GM18507 (cell line): ENCODE data around the gene C19orf25.
"Not testable (repeated sequence)": the region's sequence is repeated elsewhere in the genome, so short reads cannot be mapped to it uniquely, and the experiment has no call there.

Experiments
- DNase-seq: peaks from one replicate; pipeline ENCODE4 v3.0.0; 2011; ENCODE audit warnings: low read depth; ENCODE audit not compliant: insufficient read length; ENCODE audit errors: extremely low spot score
- FAIRE-seq: peaks from 2 replicates; lab custom pipeline; 2011; peaks lifted over from hg19 to GRCh38; lab: Jason Lieb, UNC

Gene C19orf25

DNA sequence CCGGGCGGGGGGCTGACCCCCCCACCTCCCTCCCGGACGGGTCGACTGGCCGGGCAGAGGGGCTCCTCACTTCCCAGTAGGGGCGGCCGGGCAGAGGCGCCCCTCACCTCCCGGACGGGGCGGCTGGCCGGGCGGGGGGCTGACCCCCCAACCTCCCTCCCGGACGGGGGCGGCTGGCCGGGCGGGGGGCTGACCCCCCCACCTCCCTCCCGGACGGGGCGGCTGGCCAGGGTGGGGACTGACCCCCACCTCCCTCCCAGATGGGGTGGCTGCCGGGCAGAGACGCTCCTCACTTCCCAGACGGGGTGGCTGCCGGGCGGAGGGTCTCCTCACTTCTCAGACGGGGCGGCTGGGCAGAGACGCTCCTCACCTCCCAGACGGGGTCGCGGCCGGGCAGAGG lies 20.2 kb upstream of the C19orf25 start:
- DNase-seq, FAIRE-seq: not testable (repeated sequence)

DNA sequence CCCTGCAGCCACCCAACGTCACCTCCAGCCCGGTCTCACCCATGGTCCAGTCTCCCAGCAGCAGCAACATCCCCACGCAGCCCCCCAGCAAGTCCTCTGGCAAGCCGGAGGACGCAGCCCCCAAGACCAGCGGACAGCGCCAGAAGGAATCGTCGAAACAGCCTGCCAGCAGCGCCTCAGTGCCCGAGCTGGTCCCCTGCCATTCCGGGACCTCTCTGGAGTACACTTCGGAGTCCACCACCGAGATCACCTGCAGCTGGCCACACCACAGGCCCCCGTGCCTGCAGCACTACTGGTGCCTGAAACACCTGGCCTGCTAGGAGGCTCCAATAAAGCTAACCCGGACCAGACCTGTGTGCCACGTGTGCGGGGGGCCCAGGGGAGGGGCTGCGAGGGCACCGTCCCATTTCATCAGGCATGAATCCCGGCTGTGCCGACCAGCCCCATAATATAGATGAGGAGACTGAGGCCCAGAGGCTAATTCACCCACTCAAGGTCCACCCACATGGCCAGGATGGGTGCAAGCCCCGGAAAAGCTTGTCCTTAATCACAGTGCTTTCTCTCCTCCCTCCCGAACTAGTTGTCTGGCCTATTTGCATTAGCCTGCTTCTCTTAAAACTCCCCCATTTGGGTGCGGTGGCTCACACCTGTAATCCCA lies 18.7 kb upstream of the C19orf25 start:
- DNase-seq: no peak
- FAIRE-seq: no peak

DNA sequence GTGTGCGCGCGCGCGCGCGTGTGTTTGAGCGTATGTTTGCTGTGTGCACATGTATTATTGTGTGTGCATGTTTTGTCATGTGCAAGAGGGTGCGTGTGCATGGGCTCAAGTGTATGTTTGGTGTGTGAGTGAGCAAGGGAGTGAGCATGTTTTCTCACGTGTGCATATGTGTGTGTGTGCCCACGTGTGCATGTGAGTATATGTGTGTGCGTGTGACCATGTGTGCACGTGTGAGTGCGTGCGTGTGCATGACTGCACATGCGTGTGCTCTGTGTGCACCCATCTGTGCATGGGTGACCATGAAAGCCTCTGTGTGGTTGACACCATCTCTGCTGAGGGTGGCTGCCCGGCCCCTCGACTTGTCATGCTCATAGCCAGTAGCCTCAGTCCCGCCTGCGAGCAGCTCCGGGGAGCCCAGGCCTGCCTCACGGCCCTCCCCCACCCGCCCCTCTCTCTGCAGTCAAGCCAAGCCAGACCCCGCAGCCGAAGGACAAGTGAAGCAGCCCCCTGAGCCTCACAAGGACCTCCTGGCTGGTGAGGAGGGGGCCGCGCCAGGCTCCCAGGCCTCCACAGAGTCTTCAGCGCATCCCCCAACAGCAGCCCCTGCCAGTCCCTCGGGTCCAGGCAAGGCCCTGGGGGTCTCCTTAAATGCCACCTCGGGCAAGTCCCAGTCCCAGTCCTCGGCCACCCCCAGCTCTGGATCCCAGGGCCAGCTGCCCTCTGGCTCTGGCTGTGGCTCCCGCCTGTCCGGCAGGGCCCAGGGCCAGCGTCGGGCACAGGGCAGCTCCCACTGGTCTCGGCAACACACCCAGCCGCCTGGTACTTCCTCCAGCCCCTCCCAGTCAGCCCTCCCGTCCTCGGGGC lies 17.9 kb upstream of the C19orf25 start:
- FAIRE-seq (no peak), DNase-seq (no peak)

DNA sequence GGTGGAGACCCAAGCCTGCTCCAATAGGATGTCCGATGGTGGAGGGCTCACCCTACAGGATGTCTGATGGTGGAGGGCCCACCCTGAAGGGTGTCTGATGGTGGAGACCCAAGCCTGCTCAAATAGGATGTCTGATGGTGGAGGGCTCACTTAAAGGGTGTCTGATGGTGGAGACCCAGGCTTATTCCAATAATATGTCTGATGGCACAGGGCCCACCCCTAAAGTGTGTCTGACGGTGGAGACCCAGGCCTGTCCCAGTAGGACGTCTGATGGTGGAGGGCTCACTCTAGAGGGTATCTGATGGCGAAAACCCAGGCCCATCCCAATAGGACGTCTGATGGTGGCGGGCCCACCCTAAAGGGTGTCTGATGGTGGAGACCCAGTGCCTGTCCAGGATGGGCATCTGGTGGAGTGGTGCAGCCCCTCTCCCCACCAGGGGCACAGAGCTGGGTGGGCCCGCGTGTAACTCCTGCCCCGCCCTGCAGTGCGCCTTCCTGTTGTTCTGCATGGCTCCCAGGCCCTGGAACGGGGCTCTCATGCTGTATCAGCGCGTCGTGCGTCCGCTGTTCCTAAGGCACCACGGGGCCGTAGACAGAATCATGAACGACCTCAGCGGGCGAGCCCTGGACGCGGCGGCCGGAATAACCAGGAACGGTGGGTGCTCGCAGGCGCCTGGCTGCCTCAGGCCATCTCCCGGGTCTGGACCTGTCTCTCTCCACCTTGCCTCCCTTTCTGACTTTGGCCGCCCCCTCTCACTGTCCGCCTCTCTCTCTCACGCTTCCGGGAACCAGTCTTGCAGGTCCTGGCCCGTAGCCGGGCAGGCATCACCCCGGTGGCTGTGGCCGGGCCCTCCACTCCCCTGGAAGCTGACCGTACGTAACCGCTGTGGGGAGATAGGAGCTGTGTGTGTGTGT lies 17.0 kb upstream of the C19orf25 start:
- DNase-seq (no peak), FAIRE-seq (no peak)

DNA sequence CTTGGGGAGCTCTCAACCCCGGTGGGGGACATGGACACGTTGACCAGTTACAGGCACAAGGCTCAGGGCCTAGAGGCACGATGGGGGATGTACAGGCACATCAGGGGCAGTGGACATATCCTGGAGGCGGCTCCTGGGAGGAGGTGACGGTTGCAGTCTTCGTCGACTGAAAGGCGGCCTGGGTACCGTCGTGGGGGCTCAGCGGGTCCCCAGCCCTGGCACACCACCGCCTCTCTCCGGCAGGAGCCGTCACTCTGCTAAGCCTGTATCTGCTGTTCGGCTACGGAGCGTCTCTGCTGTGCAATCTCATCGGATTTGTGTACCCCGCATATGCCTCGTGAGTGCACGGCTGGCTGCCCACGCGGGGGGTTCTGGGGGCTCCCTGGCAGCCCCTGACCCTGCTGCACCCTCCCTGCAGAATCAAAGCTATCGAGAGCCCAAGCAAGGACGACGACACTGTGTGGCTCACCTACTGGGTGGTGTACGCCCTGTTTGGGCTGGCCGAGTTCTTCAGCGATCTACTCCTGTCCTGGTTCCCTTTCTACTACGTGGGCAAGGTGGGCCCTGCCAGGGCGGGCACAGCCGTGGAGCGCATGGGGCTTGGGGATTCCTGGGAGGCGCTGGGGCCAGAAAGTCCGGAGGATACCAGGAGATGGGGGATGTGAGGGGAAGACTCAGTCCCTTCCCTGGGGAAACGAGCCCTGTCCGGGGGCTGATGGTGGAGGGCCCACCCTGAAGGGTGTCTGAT lies 16.2 kb upstream of the C19orf25 start:
- no peak for FAIRE-seq

DNA sequence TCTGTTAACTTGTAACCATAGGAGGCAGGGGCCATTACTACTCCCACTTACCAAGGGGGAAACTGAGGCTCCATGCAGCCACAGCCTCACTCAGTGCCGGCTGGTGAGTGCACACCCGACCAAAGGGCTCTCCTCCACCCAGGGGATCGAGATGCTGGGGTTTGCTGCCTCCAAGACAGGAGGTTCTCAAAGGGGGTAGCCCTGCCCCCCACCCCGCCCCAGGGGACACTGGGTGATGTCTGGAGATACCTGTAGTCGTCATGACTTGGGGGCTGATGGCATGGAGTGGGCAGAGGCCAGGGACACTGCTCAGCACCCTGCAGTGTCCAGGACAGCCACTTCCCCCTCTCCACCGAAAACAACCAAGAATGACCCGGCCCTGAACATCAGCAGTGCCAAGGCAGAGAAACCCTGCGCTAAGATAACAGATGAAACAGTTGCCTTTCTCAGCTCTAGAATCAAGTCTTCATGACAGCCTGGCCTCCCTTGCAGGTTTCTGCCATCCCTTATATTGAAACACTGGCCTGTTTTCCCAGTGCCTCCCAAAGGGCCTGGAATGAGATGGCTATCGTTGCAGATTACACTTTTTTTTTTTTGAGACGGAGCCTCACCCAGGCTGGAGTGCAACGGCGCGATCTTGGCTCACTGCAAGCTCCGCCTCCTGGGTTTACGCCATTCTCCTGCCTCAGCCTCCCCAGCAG lies 15.2 kb upstream of the C19orf25 start:
- DNase-seq (no peak), FAIRE-seq (no peak)

More for the DNA sequence above, 16.2 kb upstream of the C19orf25 start:
- DNase-seq: no peak

DNA sequence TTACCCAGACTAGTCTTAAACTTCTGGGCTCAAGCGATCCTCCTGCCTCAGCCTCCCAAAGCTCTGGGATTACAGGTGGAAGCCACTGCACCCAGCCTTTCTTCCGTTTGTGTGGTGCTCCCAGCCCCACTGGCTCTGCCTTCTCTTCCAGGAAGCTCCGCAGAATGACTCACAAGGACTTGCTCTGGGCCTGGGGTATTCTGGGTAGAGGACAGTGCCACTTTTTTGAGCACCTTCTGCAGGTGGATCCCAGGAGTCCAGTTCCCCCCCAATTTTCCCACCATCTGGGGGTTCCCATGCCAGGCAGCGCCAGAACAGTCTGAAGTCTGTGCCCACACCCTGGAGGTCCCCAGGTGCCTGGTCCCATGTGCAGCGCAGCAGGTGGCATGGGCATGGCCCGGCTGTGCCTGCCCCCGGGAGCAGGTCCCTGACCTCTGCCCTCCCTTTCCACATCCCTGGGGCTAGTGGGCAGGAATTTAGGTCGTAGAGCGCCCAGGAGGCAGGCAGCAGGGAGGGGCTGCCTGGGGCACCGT lies 13.5 kb upstream of the C19orf25 start:
- FAIRE-seq: no peak

DNA sequence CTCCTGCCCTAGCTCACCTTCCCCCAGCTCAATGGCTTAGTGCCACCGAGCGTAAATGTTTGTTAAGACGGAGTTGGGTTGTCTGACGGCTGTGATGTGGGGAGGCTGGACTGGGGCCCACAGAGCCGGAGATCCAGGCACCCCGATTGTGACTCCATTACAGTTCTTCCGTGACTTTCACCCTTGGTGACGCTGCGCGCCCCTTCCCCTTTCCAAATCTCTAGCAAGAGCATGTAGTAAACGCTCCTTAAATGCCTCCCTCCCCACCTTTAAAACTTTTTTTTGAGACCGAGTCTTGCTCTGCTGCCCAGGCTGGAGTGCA lies 12.8 kb upstream of the C19orf25 start:
- FAIRE-seq: no peak
- no peak for DNase-seq

More for the DNA sequence above, 13.5 kb upstream of the C19orf25 start:
- no peak for DNase-seq

DNA sequence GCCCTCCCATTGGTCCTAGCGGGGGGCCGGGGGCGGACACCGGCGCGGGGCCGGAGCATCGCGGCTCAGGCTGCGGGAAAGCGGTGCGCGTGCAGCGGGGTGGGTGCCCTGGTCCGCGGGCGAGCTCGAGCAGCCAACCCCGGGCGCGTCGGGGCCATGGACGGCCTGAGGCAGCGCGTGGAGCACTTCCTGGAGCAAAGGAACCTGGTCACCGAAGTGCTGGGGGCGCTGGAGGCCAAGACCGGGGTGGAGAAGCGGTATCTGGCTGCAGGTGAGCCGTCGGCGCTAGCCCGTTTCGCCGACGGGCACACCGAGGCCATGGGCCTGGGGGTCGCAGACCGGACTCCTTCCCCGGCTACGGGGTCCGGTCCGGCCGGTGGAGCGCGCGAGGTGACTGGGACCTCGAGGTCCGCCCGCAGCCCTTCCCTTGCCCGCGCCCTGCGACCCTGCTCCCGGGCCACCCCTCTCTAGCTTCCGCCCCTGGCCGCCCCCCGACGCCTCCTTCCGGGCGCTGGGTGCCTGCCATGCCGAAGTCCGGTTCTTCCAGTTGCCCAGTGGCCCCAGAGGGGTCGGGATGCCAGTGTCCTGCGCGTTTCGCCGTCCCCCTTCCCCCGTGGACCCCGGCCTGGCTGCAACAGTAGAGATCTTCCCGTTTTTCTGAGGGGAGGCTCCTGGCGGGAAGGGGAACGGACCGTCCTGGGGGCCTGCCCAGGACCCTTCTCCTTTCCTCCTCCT lies 12.3 kb upstream of the C19orf25 start, which contains the start of gene REEP6:
Gene REEP6, plus strand, starts transcription at position 68 of the 735 bp plus-strand sequence. Its CDS starts 89 bp downstream, at position 157.
- DNase-seq (no peak), FAIRE-seq (no peak)

DNA sequence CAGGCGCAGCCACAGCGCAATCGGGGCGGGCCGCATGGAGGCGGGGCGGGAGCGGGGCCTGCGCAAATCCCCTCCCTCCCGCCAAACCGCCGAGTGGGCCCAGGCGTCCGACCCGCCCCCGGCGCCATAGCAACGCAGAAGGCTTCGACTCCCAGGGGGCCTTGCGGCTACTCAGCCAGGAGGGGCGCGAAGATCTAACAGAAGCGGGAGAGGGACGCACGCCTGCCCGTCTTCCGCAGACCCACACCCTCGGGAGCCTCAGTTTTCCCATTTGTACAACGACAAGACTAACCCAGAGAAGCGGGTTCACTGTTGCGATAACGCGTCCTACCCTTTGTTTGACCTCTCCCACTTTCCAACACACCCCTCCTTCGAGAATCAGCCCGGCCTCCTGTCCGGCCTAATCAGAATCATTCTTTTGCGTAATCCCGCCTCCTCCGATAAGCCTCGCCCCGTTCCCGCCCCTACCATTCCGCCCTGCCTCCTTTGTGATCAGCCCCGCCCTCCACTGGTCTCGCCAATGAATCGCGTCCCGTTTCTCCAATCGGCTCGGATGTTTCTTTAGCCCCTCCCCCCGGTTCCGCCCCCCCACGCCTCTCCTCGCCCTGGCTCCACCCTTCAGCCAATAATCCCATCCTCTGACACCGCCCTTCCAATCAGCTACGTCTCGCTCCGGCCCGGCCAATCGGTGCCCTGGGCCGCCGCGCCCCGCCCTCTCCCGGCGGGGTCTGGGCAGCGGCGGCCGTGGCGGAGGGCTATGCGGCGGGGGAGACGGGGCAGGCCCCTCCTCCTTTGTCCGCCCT lies 11.5 kb upstream of the C19orf25 start, which contains the start of gene PCSK4:
Gene PCSK4, minus strand, starts transcription at position 40 of the 803 bp plus-strand sequence. Its CDS starts 4 bp downstream, at position 36.
- peak; percentile 100 for FAIRE-seq
- peak; percentile 79 for DNase-seq

DNA sequence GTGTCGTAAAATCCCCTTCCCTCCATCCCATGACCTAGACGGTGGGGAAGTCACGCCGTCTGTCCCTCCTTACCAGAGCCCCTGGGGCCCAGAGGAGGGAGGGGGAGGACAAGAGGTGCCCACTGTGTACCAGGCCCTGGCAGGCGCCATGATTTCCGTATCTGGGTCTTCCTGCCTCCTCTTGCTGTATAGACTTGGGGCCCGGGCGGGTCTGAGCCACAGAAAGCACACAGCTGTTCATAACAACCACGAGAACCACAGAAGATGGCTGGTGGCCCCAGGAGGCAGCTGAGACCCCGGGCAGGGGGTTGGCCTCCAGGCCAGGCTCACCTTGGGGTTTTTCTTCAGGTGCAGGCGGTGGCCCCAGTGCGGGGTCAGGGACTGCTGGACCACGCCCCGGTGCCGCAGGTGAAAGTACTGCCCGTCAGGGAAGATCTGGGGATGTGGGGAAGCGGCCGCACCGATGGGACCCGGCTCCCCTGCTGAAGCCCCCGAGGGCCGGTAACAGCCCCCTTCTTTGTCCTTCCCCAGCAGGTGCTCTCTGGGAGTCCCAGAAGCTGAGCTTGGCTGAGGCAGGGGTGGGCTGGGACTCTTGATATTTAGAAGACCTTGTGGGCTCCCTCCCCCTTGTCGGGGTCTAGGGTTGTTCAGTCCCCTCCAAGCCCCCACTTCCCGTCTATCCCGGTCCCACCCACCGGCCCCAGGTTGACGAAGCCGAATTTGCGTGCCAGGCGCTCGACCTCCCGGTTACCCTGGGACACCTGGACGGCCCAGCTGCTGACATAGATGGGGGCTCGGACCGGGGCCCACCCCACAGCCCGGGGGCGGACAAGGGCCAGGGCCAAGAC lies 10.7 kb upstream of the C19orf25 start:
- DNase-seq (no peak), FAIRE-seq (no peak)

DNA sequence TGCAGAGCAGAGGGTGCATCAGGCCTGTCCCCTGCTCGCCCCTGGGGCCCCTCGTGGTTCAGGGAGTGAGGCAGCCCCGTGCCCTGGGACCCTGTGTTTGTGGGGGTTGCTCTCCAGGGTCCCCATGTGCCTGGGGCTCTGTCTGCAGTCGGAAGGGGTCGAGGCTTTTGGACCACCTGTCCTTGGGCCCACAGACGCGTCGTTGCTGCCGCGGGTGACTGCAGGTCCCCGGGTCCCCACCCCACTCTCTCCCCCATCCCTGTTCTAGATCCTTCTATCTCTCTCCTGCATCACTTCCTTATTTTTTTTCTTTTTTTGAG lies 9.2 kb upstream of the C19orf25 start:
- no peak for FAIRE-seq
- DNase-seq: no peak

DNA sequence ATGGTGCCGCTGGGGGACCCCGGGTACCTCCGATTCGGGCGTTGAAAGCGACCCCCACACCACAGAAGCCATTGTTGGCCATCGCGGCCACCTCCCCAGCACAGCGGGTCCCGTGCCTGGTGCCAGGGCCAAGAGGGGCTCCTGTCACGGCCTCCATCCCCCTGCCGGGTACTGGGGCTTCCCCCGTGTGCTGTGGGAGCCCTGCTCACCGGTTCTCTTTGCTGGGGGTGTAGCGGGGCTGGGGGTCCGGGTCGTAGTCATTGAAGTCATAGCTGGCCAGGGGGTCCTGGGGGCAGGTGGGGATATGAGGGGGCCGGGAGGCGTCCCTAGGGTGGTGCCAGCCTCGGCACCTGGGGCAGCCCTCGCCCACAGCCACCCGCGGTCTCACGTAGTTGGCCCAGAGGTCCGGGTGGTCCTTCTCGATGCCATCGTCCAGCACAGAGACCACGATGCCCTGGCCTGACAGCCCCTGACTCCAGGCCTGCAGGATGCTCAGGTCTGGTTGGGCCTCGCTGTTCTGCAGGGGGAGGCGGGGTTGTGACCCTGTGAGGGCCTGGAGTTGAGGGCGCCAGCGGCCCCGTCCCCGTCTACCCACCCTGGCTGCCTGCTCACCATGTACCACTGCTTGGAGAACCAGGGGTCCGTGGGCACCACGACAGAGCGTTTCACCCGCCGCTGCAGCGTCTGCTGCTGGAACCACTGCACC lies 8.7 kb upstream of the C19orf25 start:
- no peak for FAIRE-seq
- no peak for DNase-seq

DNA sequence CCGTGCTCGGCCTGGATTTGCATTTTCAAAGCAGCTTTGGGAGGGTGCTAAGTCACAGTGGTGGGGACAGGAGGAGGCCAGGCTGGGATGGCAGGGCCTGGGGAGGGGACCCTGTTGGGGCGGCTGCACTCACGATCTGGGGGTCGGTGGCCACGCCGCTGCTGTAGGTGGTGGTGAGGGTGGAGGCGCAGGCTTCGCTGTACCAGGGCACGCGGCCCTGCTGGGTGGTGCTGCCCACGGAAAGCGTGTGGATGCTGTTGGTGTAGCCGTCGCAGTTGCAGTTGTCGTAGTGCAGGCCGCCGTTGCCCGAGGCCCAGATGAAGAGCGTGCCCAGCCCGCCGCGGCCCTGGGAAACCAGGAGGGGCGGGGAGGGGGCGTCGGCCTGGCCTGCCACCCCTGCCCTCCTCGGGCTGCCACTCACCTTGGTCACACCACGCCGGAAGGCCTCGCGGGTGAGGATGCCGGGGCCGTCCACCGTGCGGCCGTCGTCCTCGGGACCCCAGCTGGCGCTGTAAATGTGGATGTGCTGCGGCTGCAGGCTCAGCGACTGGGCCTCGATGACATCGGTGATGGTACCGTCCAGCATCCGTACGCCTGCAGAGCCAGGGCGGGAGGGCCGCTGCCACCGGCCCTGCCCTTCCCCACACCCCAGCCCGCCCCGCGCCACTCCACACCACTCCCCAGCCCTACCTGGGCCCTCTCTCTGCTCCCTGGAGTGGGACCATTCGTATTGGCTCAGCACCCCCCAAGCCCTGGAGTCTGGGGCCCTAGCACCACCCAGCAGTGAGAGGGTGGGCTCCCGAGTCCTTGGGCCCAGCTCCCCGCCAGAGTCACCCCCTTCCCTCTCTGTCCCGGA lies 7.9 kb upstream of the C19orf25 start:
- no peak for FAIRE-seq
- no peak for DNase-seq

DNA sequence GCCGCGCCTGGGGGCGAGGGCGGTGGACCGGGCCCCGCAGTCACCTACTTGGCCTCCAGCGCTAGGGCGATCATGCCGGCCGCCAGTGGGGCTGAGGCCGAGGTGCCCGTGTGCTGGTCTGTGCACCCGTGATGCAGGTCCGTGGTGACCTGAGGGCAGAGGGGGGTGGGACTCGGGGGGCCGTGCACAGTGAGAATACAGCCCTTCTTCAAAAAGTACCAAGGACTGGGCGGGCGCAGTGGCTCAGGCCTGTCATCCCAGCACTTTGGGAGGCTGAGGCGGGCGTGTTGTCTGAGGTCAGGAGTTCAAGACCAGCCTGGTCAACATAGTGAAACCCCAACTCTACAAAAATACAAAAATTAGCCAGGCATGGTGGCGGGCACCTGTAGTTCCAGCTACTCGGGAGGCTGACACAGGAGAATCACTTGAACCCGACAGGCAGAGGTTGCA lies 5.0 kb upstream of the C19orf25 start:
- no peak for DNase-seq
- no peak for FAIRE-seq
